ENCODE measurements around the gene PLCB1.

PLCB1 gene

GRCh38 chr20:8356806-8357205 is 224.7 kb downstream of the PLCB1 start:
- Mint-ChIP-seq H3K27me3 (no peaks in the 10 kb centered on the region), H3K27ac (peak overlapping the region; percentile 63), H3K9me3 (no peaks in the 10 kb centered on the region), H3K36me3 (ENCODE audit: low read depth) (no peaks in the 10 kb centered on the region), H3K4me1 (ENCODE audit: low read depth) (peaks cover 32% of the 10 kb centered on the region), H3K4me3 (no peak overlapping the region)
- intact Hi-C loops (cut with micrococcal nuclease), result no loop called here

DNA sequence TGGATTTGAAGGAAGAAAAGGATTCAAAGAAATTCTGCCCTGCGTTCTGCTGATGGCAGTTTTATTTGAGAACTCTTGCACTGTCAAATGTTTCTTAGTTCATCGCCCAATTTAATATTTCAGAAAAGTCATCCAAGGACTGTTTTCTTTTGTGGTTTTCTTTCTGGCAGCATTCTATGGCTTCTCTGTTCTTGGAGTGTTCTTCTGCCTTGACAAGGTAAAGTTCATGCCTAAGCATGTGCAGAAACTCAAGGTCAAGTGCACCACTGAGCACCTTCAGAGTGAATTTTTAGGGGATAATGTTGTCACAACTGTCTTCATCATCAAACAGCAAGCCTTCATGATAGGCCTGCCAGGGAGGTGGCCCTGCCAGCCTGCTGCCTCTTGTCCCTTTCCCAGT is 225.6 kb downstream of the PLCB1 start:
- Mint-ChIP-seq H3K4me1 (ENCODE audit: low read depth) (peaks cover 28% of the 10 kb centered on the region), H3K9me3 (no peaks in the 10 kb centered on the region), H3K4me3 (no peak overlapping the region), H3K36me3 (ENCODE audit: low read depth) (no peaks in the 10 kb centered on the region), H3K27ac (no peak overlapping the region), H3K27me3 (no peaks in the 10 kb centered on the region)
- intact Hi-C loops (cut with micrococcal nuclease), result no loop called here

DNA sequence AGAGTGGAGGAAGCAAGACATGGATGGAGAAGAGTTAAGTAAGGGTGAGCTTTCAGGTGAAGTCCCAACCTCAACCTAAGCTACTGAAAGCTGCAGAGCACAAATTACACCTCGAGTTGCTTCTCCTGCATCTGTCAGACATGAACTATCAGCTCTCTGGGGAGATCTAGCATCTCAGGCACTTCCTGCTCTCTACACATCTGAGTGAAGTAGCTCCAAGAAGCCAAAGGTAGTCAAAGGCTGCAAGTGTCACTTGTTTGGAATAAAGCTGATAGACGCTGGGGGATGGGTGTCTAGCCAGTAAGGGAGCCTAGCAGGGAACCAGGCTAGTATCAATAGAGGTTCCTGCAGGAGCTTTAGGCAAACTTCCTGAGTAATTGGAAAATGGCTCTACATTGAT is 228.0 kb downstream of the PLCB1 start:
- no peaks in the 10 kb centered on the region for H3K9me3 Mint-ChIP-seq
- no peak overlapping the region for H3K27ac Mint-ChIP-seq
- peaks cover 20% of the 10 kb centered on the region for H3K4me1 Mint-ChIP-seq (ENCODE audit: low read depth)
- H3K27me3 Mint-ChIP-seq, result no peaks in the 10 kb centered on the region
- no peak overlapping the region for H3K4me3 Mint-ChIP-seq
- no peaks in the 10 kb centered on the region for H3K36me3 Mint-ChIP-seq (ENCODE audit: low read depth)
- intact Hi-C loops (cut with micrococcal nuclease), result no loop called here

GRCh38 chr20:8361006-8361652 is 229.1 kb downstream of the PLCB1 start:
- peaks cover 20% of the 10 kb centered on the region for H3K4me1 Mint-ChIP-seq (ENCODE audit: low read depth)
- H3K36me3 Mint-ChIP-seq (ENCODE audit: low read depth), result no peaks in the 10 kb centered on the region
- no peaks in the 10 kb centered on the region for H3K27me3 Mint-ChIP-seq
- no peak overlapping the region for H3K27ac Mint-ChIP-seq
- no peak overlapping the region for H3K4me3 Mint-ChIP-seq
- intact Hi-C loops (cut with micrococcal nuclease), result no loop called here
- no peaks in the 10 kb centered on the region for H3K9me3 Mint-ChIP-seq

DNA sequence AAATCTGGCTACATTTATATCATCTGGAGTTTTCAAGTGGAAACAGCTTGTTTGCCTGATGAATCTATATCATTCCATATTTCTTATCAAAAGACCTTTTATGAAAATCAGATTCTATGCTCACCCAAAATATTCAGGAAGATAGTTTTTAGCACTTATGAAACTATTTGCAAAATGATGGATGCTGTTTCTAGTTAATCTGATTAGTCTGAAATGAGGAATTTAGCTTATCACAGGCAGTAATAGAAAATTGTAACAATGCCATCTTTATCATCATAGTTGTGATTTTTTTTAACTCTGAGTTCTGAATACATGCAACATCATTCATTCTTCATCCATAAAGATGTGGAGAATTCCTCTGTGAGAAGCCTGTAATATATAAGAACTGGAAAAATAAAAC is 229.7 kb downstream of the PLCB1 start:
- Mint-ChIP-seq H3K27ac (no peak overlapping the region), H3K9me3 (no peaks in the 10 kb centered on the region), H3K4me1 (ENCODE audit: low read depth) (peaks cover 13% of the 10 kb centered on the region), H3K36me3 (ENCODE audit: low read depth) (no peaks in the 10 kb centered on the region), H3K27me3 (no peaks in the 10 kb centered on the region), H3K4me3 (no peak overlapping the region)
- intact Hi-C loops (cut with micrococcal nuclease), result no loop called here

- no peaks in the 10 kb centered on the region for H3K9me3 Mint-ChIP-seq
- intact Hi-C loops (cut with micrococcal nuclease), result no loop called here
- H3K4me3 Mint-ChIP-seq, result no peak overlapping the region
- no peak overlapping the region for H3K27ac Mint-ChIP-seq
- no peaks in the 10 kb centered on the region for H3K27me3 Mint-ChIP-seq
- H3K36me3 Mint-ChIP-seq (ENCODE audit: low read depth), result no peaks in the 10 kb centered on the region
- peaks cover 9% of the 10 kb centered on the region for H3K4me1 Mint-ChIP-seq (ENCODE audit: low read depth)
These were observed 230.4 kb downstream of the PLCB1 start for GRCh38 chr20:8362457-8362856.

- H3K36me3 Mint-ChIP-seq (ENCODE audit: low read depth), result no peaks in the 10 kb centered on the region
These were observed 232.1 kb downstream of the PLCB1 start for GRCh38 chr20:8363970-8364733.

DNA sequence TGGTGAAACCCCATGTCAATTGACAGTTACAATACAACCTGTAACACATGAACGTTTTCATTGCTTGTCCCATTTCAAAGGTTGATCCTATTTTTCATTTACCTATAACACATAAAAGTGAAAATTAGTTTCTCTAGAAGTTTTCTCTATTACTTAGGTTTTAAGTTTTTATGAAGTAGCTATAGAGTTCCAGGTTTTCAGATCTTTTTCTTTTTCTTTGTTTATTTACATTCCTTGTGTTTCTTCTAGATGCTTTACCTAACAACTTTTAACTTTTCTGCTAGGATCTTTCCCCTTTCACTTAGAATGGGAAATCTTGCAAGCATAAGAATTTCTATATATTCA is 232.6 kb downstream of the PLCB1 start:
- intact Hi-C loops (cut with micrococcal nuclease), result no loop called here
- H3K4me3 Mint-ChIP-seq, result no peak overlapping the region
- no peaks in the 10 kb centered on the region for H3K9me3 Mint-ChIP-seq
- no peaks in the 10 kb centered on the region for H3K36me3 Mint-ChIP-seq (ENCODE audit: low read depth)
- no peak overlapping the region for H3K27ac Mint-ChIP-seq
- peaks cover 14% of the 10 kb centered on the region for H3K4me1 Mint-ChIP-seq (ENCODE audit: low read depth)
- H3K27me3 Mint-ChIP-seq, result no peaks in the 10 kb centered on the region

More at GRCh38 chr20:8363970-8364733, 232.1 kb downstream of the PLCB1 start:
- no peaks in the 10 kb centered on the region for H3K27me3 Mint-ChIP-seq
- H3K9me3 Mint-ChIP-seq, result no peaks in the 10 kb centered on the region
- intact Hi-C loops (cut with micrococcal nuclease), result no loop called here
- no peak overlapping the region for H3K27ac Mint-ChIP-seq
- peaks cover 11% of the 10 kb centered on the region for H3K4me1 Mint-ChIP-seq (ENCODE audit: low read depth)
- H3K4me3 Mint-ChIP-seq, result no peak overlapping the region

- Mint-ChIP-seq H3K27ac (no peak overlapping the region), H3K36me3 (ENCODE audit: low read depth) (no peaks in the 10 kb centered on the region), H3K4me3 (no peak overlapping the region), H3K4me1 (ENCODE audit: low read depth) (peaks cover 14% of the 10 kb centered on the region), H3K27me3 (peaks cover 1% of the 10 kb centered on the region), H3K9me3 (no peaks in the 10 kb centered on the region)
- intact Hi-C loops (cut with micrococcal nuclease), result no loop called here
These were observed 233.6 kb downstream of the PLCB1 start for GRCh38 chr20:8365634-8366033.

DNA sequence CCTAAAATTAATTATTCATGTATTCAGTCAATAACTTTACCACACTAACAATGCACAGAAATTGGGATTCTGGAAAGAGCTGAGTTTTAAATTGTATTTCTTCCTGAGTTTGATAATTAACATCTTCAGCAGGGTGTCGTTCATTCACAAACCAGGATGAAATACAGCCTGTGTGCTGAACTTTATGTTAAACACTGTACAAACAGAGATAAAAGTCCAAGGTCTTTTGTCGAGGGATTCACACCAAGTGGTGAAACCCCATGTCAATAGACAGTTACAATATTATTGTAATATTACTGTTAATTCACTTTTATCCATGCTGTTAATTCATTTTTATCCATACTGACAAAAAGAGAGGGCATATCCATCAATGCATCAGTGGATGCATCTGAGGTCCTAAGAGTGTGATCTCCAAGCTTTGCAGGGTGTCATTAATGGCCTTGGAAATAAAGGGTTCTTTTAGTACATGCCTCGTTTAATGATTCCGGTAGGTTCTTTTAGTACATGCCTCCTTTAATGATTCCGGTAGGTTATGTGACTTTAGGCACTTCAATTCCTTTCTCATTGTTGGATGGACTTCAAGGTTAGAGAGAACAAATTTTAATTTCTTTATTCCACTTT is 234.3 kb downstream of the PLCB1 start:
- intact Hi-C loops (cut with micrococcal nuclease), result no loop called here
- H3K36me3 Mint-ChIP-seq (ENCODE audit: low read depth), result no peaks in the 10 kb centered on the region
- no peak overlapping the region for H3K27ac Mint-ChIP-seq
- H3K9me3 Mint-ChIP-seq, result no peaks in the 10 kb centered on the region
- H3K4me1 Mint-ChIP-seq (ENCODE audit: low read depth), result peaks cover 14% of the 10 kb centered on the region
- no peak overlapping the region for H3K4me3 Mint-ChIP-seq
- H3K27me3 Mint-ChIP-seq, result peaks cover 1% of the 10 kb centered on the region

DNA sequence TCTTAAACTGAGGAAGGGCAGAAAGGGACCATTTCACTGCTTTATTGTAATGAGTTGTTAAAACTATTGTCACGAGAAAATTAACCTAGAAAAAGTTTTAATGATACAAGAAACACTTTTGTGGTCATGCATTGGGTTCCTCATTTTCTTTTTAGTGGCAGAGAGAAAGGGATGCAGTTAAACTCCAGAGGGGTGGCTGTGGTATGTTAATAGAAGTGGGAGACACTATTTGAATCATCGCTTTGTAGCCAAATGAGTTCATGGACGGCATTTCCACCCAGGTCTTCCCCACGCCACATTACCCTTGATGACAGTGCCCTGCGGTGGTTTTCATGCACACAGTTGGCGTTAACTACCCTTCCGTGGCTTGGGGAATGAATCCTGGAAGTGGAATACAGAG is 235.6 kb downstream of the PLCB1 start:
- intact Hi-C loops (cut with micrococcal nuclease), result no loop called here
- peaks cover 1% of the 10 kb centered on the region for H3K27me3 Mint-ChIP-seq
- H3K4me1 Mint-ChIP-seq (ENCODE audit: low read depth), result peaks cover 15% of the 10 kb centered on the region
- no peaks in the 10 kb centered on the region for H3K36me3 Mint-ChIP-seq (ENCODE audit: low read depth)
- no peak overlapping the region for H3K4me3 Mint-ChIP-seq
- no peaks in the 10 kb centered on the region for H3K9me3 Mint-ChIP-seq
- no peak overlapping the region for H3K27ac Mint-ChIP-seq

- Mint-ChIP-seq H3K27me3 (peaks cover 1% of the 10 kb centered on the region), H3K9me3 (no peaks in the 10 kb centered on the region), H3K4me1 (ENCODE audit: low read depth) (peaks cover 21% of the 10 kb centered on the region), H3K27ac (no peak overlapping the region), H3K4me3 (no peak overlapping the region), H3K36me3 (ENCODE audit: low read depth) (no peaks in the 10 kb centered on the region)
- intact Hi-C loops (cut with micrococcal nuclease), result no loop called here
These were observed 236.6 kb downstream of the PLCB1 start for GRCh38 chr20:8368670-8369069.

GRCh38 chr20:8369311-8369710 is 237.2 kb downstream of the PLCB1 start:
- peaks cover 1% of the 10 kb centered on the region for H3K27me3 Mint-ChIP-seq
- peaks cover 21% of the 10 kb centered on the region for H3K4me1 Mint-ChIP-seq (ENCODE audit: low read depth)
- no peak overlapping the region for H3K4me3 Mint-ChIP-seq
- no peaks in the 10 kb centered on the region for H3K9me3 Mint-ChIP-seq
- no peaks in the 10 kb centered on the region for H3K36me3 Mint-ChIP-seq (ENCODE audit: low read depth)
- H3K27ac Mint-ChIP-seq, result no peak overlapping the region
- intact Hi-C loops (cut with micrococcal nuclease), result no loop called here

GRCh38 chr20:8370774-8371173 is 238.7 kb downstream of the PLCB1 start:
- peaks cover 21% of the 10 kb centered on the region for H3K4me1 Mint-ChIP-seq (ENCODE audit: low read depth)
- H3K9me3 Mint-ChIP-seq, result no peaks in the 10 kb centered on the region
- no peak overlapping the region for H3K4me3 Mint-ChIP-seq
- peaks cover 1% of the 10 kb centered on the region for H3K27me3 Mint-ChIP-seq
- intact Hi-C loops (cut with micrococcal nuclease), result no loop called here
- no peaks in the 10 kb centered on the region for H3K36me3 Mint-ChIP-seq (ENCODE audit: low read depth)
- H3K27ac Mint-ChIP-seq, result no peak overlapping the region

Measured in dendritic cell treated with granulocyte-macrophage colony-stimulating factor and Interleukin-4, amounts not matched to agents 40 ng/mL and 50 ng/mL, for 4 days (primary cell).